Gastroesophageal sphincter (tissue), 4 donors: ENCODE measurements around the gene WDR93. TPM values are rescaled to one million over a fixed set of nuclear protein-coding genes. Genes with fewer than 3 reads are reported as not detected.

Experiments used
- ATAC-seq: fragments of 150-250 bp; one replicate; pipeline ENCODE4 v1.9.1; 2016; ENCODE audit warnings: mild to moderate bottlenecking, moderate library complexity
- H3K27ac ChIP-seq, 4 donors: fragments of 200-600 bp; sonication (generic) in 3 of 4; 1 replicate in 3 of 4; 2 replicates in 1 of 4; pipeline ENCODE4 v1.5.1; 2016 to 2019
- H3K27me3 ChIP-seq: fragments of 200-600 bp; sonication (generic); one replicate; pipeline ENCODE4 v1.5.1; 2019
- H3K36me3 ChIP-seq, 2 donors: fragments of 200-600 bp; sonication (generic); one replicate each; pipeline ENCODE4 v1.5.1; 2019; ENCODE audit warnings: control low read depth in 1 of 2
- H3K4me1 ChIP-seq, 3 donors: fragments of 200-600 bp; sonication (generic); 1 replicate in 2 of 3; 2 replicates in 1 of 3; pipeline ENCODE4 v1.5.1; 2016 to 2019; ENCODE audit warnings: control low read depth in 2 of 3
- H3K4me3 ChIP-seq, 2 donors: fragments of 200-600 bp; sonication (generic); one replicate each; pipeline ENCODE4 v1.5.1; 2019; ENCODE audit warnings: mild to moderate bottlenecking in 1 of 2, moderate library complexity in 1 of 2
- H3K9me3 ChIP-seq, 3 donors: fragments of 200-600 bp; sonication (generic); one replicate each; pipeline ENCODE4 v1.5.1; 2017 to 2019; ENCODE audit warnings: control low read depth in 2 of 3
- EP300 ChIP-seq: sonication (generic); formaldehyde crosslinking; IDR thresholded peaks from one replicate; pipeline ENCODE4 v1.6.1; 2017; ENCODE audit warnings: antibody characterized with exemption, mild to moderate bottlenecking
- POLR2A ChIP-seq, 2 donors: fragments of 450-650 bp; IDR thresholded peaks; one replicate each; pipeline ENCODE4 v1.6.1; 2017; ENCODE audit warnings: antibody characterized with exemption in 2 of 2, mild to moderate bottlenecking in 2 of 2, moderate library complexity in 1 of 2
- POLR2AphosphoS5 ChIP-seq: sonication (generic); formaldehyde crosslinking; IDR thresholded peaks from one replicate; pipeline ENCODE4 v1.6.1; 2017; ENCODE audit warnings: antibody characterized with exemption
- WGBS, 2 donors: methylation state at CpG; one replicate each; pipeline ENCODE4 v1.1.5; 2018; ENCODE audit warnings: low coverage in 1 of 2; 5-methylcytosine and 5-hydroxymethylcytosine counted together
- total RNA-seq, 4 donors: library from RNA; depleted of rRNA; stranded (reverse); fragments of >200 nt; gene quantifications; one replicate each; pipeline ENCODE4 v1.1.0, GENCODE V29; 2016
- TF ChIP-seq, protein P1 (sequence below), 4 experiments: fragments of 200-600 bp in 2 of 4; fragments of 450-650 bp in 2 of 4; sonication (generic) in 1 of 4; IDR thresholded peaks; one replicate each; pipeline ENCODE4 v1.5.1; 2017 to 2019; ENCODE audit warnings: antibody characterized with exemption in 4 of 4, mild to moderate bottlenecking in 2 of 4, moderate library complexity in 2 of 4

The WDR93 gene
- total RNA-seq, 4 donors from 2014 or later = 0.15 TPM; not detected in 3

DNA sequence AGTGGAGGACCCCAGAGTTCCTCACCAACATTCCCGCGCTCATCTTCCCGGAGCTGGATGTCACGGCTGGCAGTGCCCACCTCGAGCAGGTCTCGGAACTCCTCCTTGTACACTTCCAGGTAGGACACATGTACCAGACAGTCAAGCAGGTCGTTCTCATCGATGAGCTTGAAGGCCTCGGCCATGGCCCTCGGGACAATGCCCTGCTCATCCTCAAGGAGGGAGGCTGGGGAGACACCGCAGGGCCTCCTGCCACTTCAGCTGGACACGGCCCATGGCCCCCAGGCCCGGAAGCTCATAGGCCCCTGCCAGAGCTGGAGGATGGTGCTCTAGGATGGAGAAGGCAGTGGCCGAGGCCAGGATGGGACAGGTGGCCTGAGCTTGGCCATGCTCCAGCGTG, 40.9 kb upstream of the WDR93 start:
- no peaks in the 10 kb centered on the region for H3K27me3 ChIP-seq
- no peak overlapping the region for H3K4me3 ChIP-seq
- H3K36me3 ChIP-seq = peaks cover 0 to 43% of the 10 kb centered on the region in 2 donors
- no peaks in the 10 kb centered on the region for H3K9me3 ChIP-seq
- H3K27ac ChIP-seq = no peak overlapping the region
- H3K4me1 ChIP-seq = peaks cover 0 to 30% (median 0%) of the 10 kb centered on the region in 3 donors
- ATAC-seq = no peak
- no peak for TF ChIP-seq POLR2AphosphoS5
- TF ChIP-seq POLR2A (IDR thresholded peaks at IDR 0.05) = no peak
- no peak for TF ChIP-seq EP300
- TF ChIP-seq, protein P1, sequence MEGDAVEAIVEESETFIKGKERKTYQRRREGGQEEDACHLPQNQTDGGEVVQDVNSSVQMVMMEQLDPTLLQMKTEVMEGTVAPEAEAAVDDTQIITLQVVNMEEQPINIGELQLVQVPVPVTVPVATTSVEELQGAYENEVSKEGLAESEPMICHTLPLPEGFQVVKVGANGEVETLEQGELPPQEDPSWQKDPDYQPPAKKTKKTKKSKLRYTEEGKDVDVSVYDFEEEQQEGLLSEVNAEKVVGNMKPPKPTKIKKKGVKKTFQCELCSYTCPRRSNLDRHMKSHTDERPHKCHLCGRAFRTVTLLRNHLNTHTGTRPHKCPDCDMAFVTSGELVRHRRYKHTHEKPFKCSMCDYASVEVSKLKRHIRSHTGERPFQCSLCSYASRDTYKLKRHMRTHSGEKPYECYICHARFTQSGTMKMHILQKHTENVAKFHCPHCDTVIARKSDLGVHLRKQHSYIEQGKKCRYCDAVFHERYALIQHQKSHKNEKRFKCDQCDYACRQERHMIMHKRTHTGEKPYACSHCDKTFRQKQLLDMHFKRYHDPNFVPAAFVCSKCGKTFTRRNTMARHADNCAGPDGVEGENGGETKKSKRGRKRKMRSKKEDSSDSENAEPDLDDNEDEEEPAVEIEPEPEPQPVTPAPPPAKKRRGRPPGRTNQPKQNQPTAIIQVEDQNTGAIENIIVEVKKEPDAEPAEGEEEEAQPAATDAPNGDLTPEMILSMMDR (IDR thresholded peaks at IDR 0.05) = no peak
- 60 to 80% methylated on average over 1 to 2 of the region's 15 CpGs for WGBS, 2 donors

GRCh38 chr15:89652131-89652530, 38.5 kb upstream of the WDR93 start:
- no peaks in the 10 kb centered on the region for H3K27me3 ChIP-seq
- H3K27ac ChIP-seq = no peak overlapping the region
- no peaks in the 10 kb centered on the region for H3K9me3 ChIP-seq
- peaks cover 0 to 38% (median 0%) of the 10 kb centered on the region in 3 donors for H3K4me1 ChIP-seq
- ATAC-seq = no peak
- H3K4me3 ChIP-seq = no peak overlapping the region
- peaks cover 0 to 28% of the 10 kb centered on the region in 2 donors for H3K36me3 ChIP-seq
- no CpG with 5 or more reads among the region's 7 CpGs for WGBS, 2 donors
- TF ChIP-seq POLR2A (IDR thresholded peaks at IDR 0.05) (no peak), POLR2AphosphoS5 (no peak), EP300 (no peak)
- TF ChIP-seq, protein P1 (IDR thresholded peaks at IDR 0.05) = no peak

- peaks cover 0 to 33% (median 0%) of the 10 kb centered on the region in 3 donors for H3K4me1 ChIP-seq
- H3K36me3 ChIP-seq = peaks cover 0 to 28% of the 10 kb centered on the region in 2 donors
- no peak overlapping the region for H3K27ac ChIP-seq
- no peaks in the 10 kb centered on the region for H3K9me3 ChIP-seq
- H3K4me3 ChIP-seq = no peak overlapping the region
- TF ChIP-seq, protein P1 (IDR thresholded peaks at IDR 0.05) = no peak
- no peak for TF ChIP-seq POLR2A (IDR thresholded peaks at IDR 0.05)
- TF ChIP-seq EP300 = no peak
- TF ChIP-seq POLR2AphosphoS5 = no peak
- no peak for ATAC-seq
- no peaks in the 10 kb centered on the region for H3K27me3 ChIP-seq
- WGBS, 2 donors = no CpG with 5 or more reads among the region's 16 CpGs
Observed at GRCh38 chr15:89652666-89653065, 37.9 kb upstream of the WDR93 start.

DNA sequence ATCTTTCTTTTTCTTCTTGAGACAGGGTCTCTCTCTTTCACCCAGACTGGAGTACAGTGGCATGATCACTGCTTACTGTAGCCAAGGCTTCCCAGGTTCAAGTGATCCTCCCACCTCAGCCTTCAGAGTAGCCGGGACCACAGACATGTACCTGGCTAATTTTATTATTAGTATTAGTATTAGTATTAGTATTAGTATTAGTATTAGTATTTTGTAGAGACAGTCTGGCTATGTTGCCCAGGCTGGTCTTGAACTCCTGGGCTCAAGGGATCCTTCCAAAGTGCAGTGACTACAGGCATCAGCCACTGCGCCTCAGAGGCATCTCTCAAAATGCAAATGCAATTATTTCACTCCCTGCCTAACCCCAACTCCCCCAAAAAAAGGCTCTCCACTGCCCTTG, 37.0 kb upstream of the WDR93 start:
- WGBS, 2 donors = 100% methylated on average over 1 to 2 of the region's 2 CpGs
- ATAC-seq = no peak
- no peak overlapping the region for H3K4me3 ChIP-seq

GRCh38 chr15:89654301-89654761, 36.3 kb upstream of the WDR93 start:
- Histone ChIP-seq H3K4me3 (peak overlapping the region; percentile 83), H3K4me1 (peaks cover 0 to 33% (median 0%) of the 10 kb centered on the region in 3 donors), H3K36me3 (peaks cover 0 to 19% of the 10 kb centered on the region in 2 donors), H3K9me3 (no peaks in the 10 kb centered on the region), H3K27ac (peak overlapping the region in 3 of 4 donors; percentile 79 to 88 (median 82)), H3K27me3 (no peaks in the 10 kb centered on the region)
- WGBS, 2 donors = 0 to 28% methylated on average over 1 to 7 of the region's 14 CpGs
- no peak for TF ChIP-seq EP300
- no peak for ATAC-seq

More for the DNA sequence above, 37.0 kb upstream of the WDR93 start:
- Histone ChIP-seq H3K36me3 (peaks cover 0 to 26% of the 10 kb centered on the region in 2 donors), H3K9me3 (no peaks in the 10 kb centered on the region), H3K4me1 (peaks cover 0 to 33% (median 0%) of the 10 kb centered on the region in 3 donors), H3K27ac (no peak overlapping the region), H3K27me3 (no peaks in the 10 kb centered on the region)
- TF ChIP-seq POLR2A (IDR thresholded peaks at IDR 0.05) = no peak
- TF ChIP-seq EP300 = no peak
- TF ChIP-seq, protein P1 (IDR thresholded peaks at IDR 0.05) = no peak
- TF ChIP-seq POLR2AphosphoS5 = no peak
